ENCODE results near the gene GABARAP. TPM values are rescaled to one million over a fixed set of nuclear protein-coding genes. Genes with fewer than 3 reads are reported as not detected.

The GABARAP gene
- total and polyA plus RNA-seq, 10 of the 15 experiments (the other 5 are each of a cell fraction or from before 2014, with no cell fraction given): 134 to 613 (median 285) TPM

DNA sequence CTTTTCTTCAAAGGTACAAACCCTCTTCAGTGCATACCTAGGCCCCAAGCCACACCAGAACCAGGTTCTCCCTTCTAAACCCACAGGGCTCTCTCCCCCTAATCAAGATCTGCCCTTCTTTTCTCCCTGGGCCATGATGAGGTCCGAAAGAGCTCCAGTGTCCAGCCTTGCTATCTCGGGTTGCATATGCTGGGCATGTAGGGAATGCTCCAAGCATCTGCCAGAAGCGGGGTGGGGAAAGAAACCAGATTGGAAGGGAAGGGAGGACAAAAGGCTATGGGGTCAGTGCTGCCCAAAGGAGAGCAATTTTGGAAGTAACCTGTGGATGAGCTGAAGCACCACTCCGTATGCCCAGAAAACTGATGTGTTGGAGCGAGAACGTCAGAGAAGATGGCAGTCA, 7.0 kb upstream of the GABARAP start (continued):
- no peak for TF ChIP-seq ESRRA (IDR thresholded peaks at IDR 0.05; ENCODE audit: low read length)
- no peak for TF ChIP-seq NBN (IDR thresholded peaks at IDR 0.05)
- TF ChIP-seq NFYA (IDR thresholded peaks at IDR 0.05; ENCODE audit: borderline replicate concordance, low read depth, low read length): no peak

DNA sequence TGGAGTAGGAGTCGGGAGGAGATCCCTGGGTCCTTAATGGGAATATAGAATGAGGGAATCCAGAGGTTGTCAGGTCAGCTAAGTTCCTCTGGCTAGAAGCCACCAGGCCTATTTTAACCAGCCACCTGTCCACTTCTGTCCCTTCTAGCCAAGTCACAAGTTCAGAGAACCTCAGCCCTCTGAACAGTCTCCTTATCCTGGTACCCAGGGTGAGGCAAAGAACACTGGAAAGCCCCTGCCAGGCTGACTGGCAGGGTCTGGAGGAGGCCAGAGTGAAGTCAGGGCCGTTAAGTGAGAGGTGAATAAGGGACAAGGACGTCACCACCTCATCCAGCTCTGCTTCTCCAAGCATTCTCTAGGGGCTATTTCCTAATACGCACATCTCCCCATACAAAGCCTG, 6.5 kb upstream of the GABARAP start:
- ChIA-PET SMC1A (ENCODE audit: uncharacterized antibody, unreplicated experiment) (interaction anchor here (1.2 to 3.6 kb wide), 3 partner anchors 8 to 28 kb away, joined by 5 to 26 read pairs (median 16); partner anchors contain the start of genes ACADVL, GABARAP and PHF23), POLR2A (interaction anchor here (1.1 to 4.4 kb wide), 5 partner anchors 9 to 81 kb away, joined by 4 to 99 read pairs (median 7); partner anchors contain the start of genes ACADVL, DLG4, DVL2 and GABARAP), CTCF (interaction anchor here (1.0 to 3.2 kb wide), 4 partner anchors 9 to 49 kb away, joined by 3 to 18 read pairs (median 8); partner anchors contain the start of genes ACADVL, DLG4 and PHF23), RAD21 (ENCODE audit: unreplicated experiment) (interaction anchor here (1.2 kb wide), 2 partner anchors 8 to 634 kb away, joined by 3 to 9 read pairs; no protein-coding TSS in a partner anchor)
- peak overlapping the region; percentile 87 for H3K27ac ChIP-seq (ENCODE audit: control insufficient read depth, insufficient read depth)
- H3K4me2 ChIP-seq (ENCODE audit: control insufficient read depth, insufficient read depth): peak overlapping the region; percentile 89
- in situ Hi-C loops (cut with MboI) (no loop called here), intact Hi-C loops (cut with micrococcal nuclease; ENCODE audit: unreplicated experiment) (no loop called here)
- FAIRE-seq (no peak), ATAC-seq (no peak), DNase-seq (ENCODE audit: low read depth, low spot score) (no peak)
- 64% methylated on average over 4 of the region's 4 CpGs for WGBS (ENCODE audit: insufficient coverage, insufficient replicate concordance, low lambda C conversion rate, missing lambda C conversion rate)
- H3K4me3 ChIP-seq: peak overlapping the region; percentile 90
- H3K9ac ChIP-seq (ENCODE audit: control insufficient read depth, insufficient read depth, low read length): peak overlapping the region; percentile 91
- peaks cover 60% of the 10 kb centered on the region for H3K79me2 ChIP-seq (ENCODE audit: control insufficient read depth, insufficient read depth, low read length)
- H4K20me1 ChIP-seq (ENCODE audit: control insufficient read depth, insufficient read depth): no peaks in the 10 kb centered on the region
- no peak overlapping the region for H2AFZ ChIP-seq (ENCODE audit: control insufficient read depth, low read depth, low read length)
- no peaks in the 10 kb centered on the region for H3K9me3 ChIP-seq (replicated peaks; ENCODE audit: control insufficient read depth, insufficient read depth, low read length)
- H3K36me3 ChIP-seq (ENCODE audit: control insufficient read depth in 2 of 2, insufficient read depth in 2 of 2, low read length in 1 of 2): peaks cover 8 to 19% of the 10 kb centered on the region in 2 experiments; a peak in 3 of 4 replicates
- TF ChIP-seq HDGF (IDR thresholded peaks at IDR 0.05): no peak
- TF ChIP-seq, protein P1, sequence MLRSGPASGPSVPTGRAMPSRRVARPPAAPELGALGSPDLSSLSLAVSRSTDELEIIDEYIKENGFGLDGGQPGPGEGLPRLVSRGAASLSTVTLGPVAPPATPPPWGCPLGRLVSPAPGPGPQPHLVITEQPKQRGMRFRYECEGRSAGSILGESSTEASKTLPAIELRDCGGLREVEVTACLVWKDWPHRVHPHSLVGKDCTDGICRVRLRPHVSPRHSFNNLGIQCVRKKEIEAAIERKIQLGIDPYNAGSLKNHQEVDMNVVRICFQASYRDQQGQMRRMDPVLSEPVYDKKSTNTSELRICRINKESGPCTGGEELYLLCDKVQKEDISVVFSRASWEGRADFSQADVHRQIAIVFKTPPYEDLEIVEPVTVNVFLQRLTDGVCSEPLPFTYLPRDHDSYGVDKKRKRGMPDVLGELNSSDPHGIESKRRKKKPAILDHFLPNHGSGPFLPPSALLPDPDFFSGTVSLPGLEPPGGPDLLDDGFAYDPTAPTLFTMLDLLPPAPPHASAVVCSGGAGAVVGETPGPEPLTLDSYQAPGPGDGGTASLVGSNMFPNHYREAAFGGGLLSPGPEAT (IDR thresholded peaks at IDR 0.05; ENCODE audit: low read depth): no peak
- TF ChIP-seq POU2F2 (IDR thresholded peaks at IDR 0.05; ENCODE audit: borderline replicate concordance, low read depth, low read length): no peak
- no peak for TF ChIP-seq BHLHE40 (IDR thresholded peaks at IDR 0.05; ENCODE audit: borderline replicate concordance in 1 of 2, low read depth in 2 of 2, low read length in 1 of 2)
- TF ChIP-seq, protein P2, sequence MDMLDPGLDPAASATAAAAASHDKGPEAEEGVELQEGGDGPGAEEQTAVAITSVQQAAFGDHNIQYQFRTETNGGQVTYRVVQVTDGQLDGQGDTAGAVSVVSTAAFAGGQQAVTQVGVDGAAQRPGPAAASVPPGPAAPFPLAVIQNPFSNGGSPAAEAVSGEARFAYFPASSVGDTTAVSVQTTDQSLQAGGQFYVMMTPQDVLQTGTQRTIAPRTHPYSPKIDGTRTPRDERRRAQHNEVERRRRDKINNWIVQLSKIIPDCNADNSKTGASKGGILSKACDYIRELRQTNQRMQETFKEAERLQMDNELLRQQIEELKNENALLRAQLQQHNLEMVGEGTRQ (IDR thresholded peaks at IDR 0.05; ENCODE audit: borderline replicate concordance, low read depth, low read length): no peak
- no peak for TF ChIP-seq SMAD1 (IDR thresholded peaks at IDR 0.05; ENCODE audit: low read depth, partially characterized antibody)
- no peak for TF ChIP-seq CBX5 (IDR thresholded peaks at IDR 0.05; ENCODE audit: low read depth)
- TF ChIP-seq RCOR1 (conservative IDR thresholded peaks at IDR 0.05; ENCODE audit: low read depth, low read length): no peak
- TF ChIP-seq SREBF2 (IDR thresholded peaks at IDR 0.05; ENCODE audit: low read length): no peak
- TF ChIP-seq NR2C2 (IDR thresholded peaks at IDR 0.05; ENCODE audit: borderline replicate concordance, control insufficient read depth, insufficient read length, low read depth): no peak
- no peak for TF ChIP-seq SPI1 (IDR thresholded peaks at IDR 0.05; ENCODE audit: borderline replicate concordance, insufficient read depth, low read depth, low read length)
- TF ChIP-seq KDM1A (IDR thresholded peaks at IDR 0.05; ENCODE audit: borderline replicate concordance): no peak
- TF ChIP-seq, protein P3, sequence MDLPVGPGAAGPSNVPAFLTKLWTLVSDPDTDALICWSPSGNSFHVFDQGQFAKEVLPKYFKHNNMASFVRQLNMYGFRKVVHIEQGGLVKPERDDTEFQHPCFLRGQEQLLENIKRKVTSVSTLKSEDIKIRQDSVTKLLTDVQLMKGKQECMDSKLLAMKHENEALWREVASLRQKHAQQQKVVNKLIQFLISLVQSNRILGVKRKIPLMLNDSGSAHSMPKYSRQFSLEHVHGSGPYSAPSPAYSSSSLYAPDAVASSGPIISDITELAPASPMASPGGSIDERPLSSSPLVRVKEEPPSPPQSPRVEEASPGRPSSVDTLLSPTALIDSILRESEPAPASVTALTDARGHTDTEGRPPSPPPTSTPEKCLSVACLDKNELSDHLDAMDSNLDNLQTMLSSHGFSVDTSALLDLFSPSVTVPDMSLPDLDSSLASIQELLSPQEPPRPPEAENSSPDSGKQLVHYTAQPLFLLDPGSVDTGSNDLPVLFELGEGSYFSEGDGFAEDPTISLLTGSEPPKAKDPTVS (IDR thresholded peaks at IDR 0.05; ENCODE audit: low read depth, low read length): no peak
- no peak for TF ChIP-seq POLR2AphosphoS2 (IDR thresholded peaks at IDR 0.05; ENCODE audit: low read depth, low read length)
- no peak for TF ChIP-seq NFYA (IDR thresholded peaks at IDR 0.05; ENCODE audit: borderline replicate concordance, low read depth, low read length)
- no peak for TF ChIP-seq NFIC (IDR thresholded peaks at IDR 0.05; ENCODE audit: low read depth, low read length)
- TF ChIP-seq SIN3A (IDR thresholded peaks at IDR 0.05; ENCODE audit: low read depth, low read length): no peak
- H3K27me3 ChIP-seq (replicated peaks in 1 of 2; ENCODE audit: control insufficient read depth in 2 of 2, insufficient read depth in 2 of 2, low read length in 1 of 2): no peaks in the 10 kb centered on the region
- no TSS peak for BruUV-seq (replicated peaks)
- H3K4me1 ChIP-seq (ENCODE audit: control insufficient read depth, insufficient read depth, low read length): peaks cover 10% of the 10 kb centered on the region

Data from GM12878 (cell line).